Cardiac fibroblast (primary cell): ENCODE measurements around the gene RNF32.
"Not testable (repeated sequence)": the region's sequence is repeated elsewhere in the genome, so short reads cannot be mapped to it uniquely, and the experiment has no call there.

Experiments
- DNase-seq, 2 donors: peaks; one replicate each; pipeline versions ENCODE4 v3.0.0 to v3.0.0-alpha.2; 2010; ENCODE audit warnings: low read depth in 2 of 2
- H3K4me3 ChIP-seq, 2 donors: replicated peaks in 1 of 2; 1 replicate in 1 of 2; 2 replicates in 1 of 2; pipeline ENCODE4 v1.5.1; 2011; ENCODE audit warnings: low read depth in 2 of 2, low read length in 2 of 2, mild to moderate bottlenecking in 2 of 2, moderate library complexity in 1 of 2
- TF ChIP-seq, protein P1 (sequence below): IDR thresholded peaks from one replicate; pipeline ENCODE4 v1.5.1; 2011; ENCODE audit warnings: low read depth, mild to moderate bottlenecking, low read length, inconsistent platforms

Gene RNF32

DNA sequence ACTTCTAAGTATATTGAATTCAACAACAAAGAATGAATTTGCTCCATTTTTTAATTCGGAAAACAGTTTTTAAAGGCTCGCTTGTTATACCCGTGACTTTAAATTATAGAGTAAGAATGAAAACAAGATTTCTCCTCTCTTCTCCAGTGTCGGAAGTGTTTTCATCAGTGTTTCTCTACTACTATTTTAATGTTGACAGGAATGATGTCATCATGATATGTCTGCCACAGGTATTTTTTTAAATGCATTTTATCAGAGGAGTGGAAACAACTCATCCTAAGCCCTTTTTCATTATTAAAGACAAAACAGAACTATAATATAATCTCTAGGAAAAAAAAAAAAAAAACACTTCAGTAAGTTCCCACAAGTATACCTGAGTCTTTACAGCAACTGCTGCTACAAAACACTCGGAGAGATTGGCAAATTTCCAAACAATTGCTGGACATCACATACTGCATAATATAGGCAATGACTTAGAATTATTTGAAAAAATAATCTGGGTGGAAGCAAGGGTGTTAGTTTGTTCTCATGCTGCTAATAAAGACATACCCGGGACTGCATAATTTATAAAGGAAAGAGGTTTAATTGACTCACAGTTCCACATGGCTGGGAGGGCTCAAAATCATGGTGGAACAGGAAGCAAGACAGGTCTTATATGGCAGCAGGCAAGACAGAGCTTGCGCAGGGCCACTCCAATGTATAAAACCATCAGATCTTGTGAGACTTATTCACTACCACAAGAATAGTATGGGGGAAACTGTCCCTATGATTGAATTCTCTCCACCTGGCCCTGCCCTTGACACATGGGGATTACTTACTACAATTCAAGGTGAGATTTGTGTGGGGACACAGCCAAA lies 4.8 kb upstream of the RNF32 start:
- H3K4me3 ChIP-seq: no peak overlapping the region
- DNase-seq: no peak
- TF ChIP-seq, protein P1, sequence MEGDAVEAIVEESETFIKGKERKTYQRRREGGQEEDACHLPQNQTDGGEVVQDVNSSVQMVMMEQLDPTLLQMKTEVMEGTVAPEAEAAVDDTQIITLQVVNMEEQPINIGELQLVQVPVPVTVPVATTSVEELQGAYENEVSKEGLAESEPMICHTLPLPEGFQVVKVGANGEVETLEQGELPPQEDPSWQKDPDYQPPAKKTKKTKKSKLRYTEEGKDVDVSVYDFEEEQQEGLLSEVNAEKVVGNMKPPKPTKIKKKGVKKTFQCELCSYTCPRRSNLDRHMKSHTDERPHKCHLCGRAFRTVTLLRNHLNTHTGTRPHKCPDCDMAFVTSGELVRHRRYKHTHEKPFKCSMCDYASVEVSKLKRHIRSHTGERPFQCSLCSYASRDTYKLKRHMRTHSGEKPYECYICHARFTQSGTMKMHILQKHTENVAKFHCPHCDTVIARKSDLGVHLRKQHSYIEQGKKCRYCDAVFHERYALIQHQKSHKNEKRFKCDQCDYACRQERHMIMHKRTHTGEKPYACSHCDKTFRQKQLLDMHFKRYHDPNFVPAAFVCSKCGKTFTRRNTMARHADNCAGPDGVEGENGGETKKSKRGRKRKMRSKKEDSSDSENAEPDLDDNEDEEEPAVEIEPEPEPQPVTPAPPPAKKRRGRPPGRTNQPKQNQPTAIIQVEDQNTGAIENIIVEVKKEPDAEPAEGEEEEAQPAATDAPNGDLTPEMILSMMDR: no peak

DNA sequence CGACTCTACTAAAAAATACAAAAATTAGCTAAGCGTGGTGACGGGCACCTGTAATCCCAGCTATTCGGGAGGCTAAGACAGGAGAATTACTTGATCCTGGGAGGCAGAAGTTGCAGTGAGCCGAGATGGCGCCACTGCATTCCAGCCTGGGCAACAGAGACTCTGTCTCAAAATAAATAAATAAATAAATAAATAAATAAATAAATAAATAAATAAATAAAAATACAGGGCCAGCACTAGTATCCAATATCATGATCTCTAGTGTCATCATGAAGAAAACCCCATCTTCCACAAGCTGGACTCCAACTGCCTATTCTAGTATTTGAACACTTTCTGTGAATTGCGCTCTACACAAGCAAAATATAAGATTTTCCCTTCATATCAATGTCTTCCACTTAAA lies 3.5 kb upstream of the RNF32 start:
- not testable (repeated sequence) for H3K4me3 ChIP-seq, DNase-seq

DNA sequence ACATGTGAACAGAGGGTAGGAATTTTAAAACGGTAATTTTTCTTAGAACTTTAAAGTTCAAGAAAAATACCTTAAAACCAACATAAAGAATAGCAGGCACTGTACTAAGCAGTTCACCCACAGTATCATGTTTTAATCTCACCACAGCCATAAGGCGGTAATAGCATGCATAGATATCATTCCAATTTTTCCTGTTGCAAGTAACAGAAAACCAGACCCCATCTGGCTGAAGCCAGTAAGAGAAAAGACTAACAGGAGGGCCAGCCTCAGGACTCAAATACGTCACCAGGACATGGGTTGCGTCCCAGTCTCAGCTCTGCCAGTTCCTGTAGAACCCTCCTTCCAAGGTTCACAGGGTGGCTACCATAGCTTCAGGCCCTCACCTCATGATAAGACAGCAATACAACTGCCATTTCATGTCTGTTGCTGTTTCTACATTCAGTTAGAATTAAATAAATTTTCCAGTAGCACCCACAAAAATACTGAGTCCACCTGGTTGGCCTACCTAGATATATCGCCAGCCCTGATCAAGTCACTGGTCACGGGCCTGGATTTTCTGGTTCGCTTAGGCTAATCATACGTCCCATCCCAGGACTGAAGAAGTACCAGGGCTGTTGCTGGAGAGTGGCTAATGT lies 2.0 kb upstream of the RNF32 start:
- no peak overlapping the region for H3K4me3 ChIP-seq
- TF ChIP-seq, protein P1: no peak
- DNase-seq: no peak

DNA sequence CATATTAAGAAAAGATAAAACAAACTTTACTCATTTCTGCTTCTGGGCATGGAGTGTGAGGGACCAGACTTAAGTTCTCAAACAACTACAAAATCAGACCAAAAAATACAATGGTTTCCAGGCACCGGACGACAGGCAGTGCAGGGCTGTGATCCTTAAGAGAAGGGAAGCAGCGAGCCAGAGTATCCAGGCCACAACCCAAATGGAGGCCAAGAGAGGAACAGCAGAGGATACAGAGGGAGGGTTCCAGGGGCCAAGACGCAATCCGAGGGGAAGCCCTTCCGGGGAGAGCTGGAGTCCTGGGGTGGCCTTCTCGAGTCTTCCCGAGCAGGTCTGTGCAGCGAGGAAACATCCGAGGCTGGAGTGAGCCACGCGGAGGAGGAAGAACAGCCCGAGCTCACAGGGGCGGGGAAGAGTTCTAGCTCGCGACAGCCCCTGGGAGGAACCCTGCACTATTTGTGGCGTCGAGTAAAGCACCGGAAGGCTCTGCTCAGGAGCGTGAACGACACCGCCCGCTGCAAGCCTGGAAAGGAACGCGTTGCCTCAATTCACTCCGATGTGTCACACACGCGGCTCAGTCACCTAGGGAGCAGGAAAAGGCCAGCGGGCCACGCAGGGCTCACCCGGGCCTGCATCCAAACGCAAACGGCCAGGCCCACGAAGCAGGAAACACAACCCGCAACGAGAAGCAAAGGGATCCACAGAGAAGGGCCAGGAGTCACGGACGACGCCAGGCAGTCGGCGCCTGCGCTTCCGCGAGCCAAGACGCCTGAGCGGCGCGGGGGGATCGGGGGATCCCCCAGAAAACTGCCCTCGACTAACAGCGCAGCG lies 933 bp upstream of the RNF32 start:
- DNase-seq: no peak
- TF ChIP-seq, protein P1: no peak
- peak overlapping the region; percentile 71 to 80 for H3K4me3 ChIP-seq

DNA sequence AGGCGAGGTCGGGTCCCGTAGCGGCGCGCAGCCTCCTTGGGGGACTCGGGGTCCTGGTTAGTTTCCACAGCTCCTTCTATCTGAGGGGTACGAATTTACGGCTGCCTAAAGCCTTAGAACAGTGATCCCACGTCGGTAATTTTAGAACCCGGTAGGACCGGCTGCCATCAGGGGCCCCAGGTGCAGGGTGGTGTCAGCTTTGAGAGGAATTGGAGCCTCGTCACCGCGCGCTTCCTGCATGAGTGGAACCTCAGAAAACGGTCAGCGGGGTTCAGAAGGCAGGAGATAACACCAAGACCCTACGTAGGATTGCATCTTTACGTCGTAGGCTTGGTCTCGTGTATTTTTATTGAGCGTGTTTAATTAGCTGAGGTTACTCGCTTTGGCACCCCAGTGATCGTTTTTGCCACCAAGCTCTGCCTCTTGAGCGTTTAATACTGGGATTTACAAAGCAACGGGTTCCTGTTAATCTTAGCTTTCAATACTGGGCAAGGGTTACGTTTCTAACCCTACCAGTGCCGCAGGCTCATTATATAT lies 443 bp downstream of the RNF32 start:
- TF ChIP-seq, protein P1: no peak
- H3K4me3 ChIP-seq: peak overlapping the region; percentile 71 to 80
- DNase-seq: peak; percentile 34 to 59

DNA sequence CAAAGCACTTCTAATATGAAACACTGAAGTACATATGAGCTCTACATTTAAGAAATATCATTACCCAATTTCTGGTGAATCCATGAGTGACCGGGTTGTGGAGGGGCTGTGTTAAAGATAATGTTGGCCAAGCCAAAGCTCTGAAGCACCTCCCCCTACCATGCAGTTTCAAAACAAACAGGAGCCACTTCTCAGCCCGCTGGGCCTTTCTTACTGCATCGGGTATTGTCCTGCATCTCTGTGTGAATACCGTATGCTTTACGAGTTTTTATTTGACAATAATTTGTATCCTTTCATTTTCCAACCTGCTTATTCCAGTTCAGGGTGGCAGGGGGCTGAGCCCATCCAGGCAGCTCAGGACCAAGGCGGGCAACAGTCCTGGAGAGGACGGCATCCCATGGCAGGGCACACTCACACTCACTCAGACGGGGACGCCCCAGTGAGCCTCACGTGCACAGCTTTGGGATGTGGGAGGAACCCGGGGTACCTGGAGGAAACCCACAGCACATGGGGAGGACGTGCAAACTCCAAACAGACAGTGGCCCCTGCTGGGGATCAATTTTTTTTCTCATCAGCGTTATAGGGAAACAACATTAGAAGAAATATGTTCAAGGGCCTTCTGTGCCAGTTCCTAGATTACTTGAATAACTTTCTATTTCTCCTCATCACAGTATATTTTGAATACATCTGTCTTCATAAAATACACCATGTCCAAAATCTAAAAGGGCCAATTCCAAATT lies 1.9 kb downstream of the RNF32 start:
- no peak for DNase-seq
- TF ChIP-seq, protein P1: no peak
- no peak overlapping the region for H3K4me3 ChIP-seq

DNA sequence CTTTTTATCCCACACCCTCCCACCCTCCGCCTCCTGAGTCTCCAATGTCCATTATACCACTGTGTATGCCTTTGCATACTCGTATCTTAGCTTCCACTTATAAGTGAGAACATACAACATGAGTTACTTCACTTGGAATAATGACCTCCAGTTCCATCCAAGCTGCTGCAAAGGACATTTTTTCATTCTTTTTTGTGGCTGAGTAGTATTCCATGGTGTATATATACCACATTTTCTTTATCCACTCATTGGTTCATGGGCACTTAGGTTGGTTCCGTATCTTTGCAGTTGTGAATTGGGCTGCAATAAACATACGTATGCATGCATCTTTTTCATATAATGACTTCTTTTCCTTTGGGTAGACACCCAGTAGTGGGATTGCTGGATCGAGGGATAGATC lies 6.8 kb downstream of the RNF32 start:
- not testable (repeated sequence) for H3K4me3 ChIP-seq, DNase-seq
